Measurements from ENCODE around the gene TPH2.

TPH2 gene

GRCh38 chr12:72030277-72030676 is 91.6 kb downstream of the TPH2 start:
- no peaks in the 10 kb centered on the region for H3K36me3 ChIP-seq (ENCODE audit: control insufficient read depth in 2 of 2, insufficient read depth in 2 of 2, low read length in 2 of 2)
- H3K27ac ChIP-seq (ENCODE audit: low read length) = no peak overlapping the region
- no peaks in the 10 kb centered on the region for H3K9me3 ChIP-seq (ENCODE audit: control insufficient read depth in 2 of 2, low read length in 2 of 2)

DNA sequence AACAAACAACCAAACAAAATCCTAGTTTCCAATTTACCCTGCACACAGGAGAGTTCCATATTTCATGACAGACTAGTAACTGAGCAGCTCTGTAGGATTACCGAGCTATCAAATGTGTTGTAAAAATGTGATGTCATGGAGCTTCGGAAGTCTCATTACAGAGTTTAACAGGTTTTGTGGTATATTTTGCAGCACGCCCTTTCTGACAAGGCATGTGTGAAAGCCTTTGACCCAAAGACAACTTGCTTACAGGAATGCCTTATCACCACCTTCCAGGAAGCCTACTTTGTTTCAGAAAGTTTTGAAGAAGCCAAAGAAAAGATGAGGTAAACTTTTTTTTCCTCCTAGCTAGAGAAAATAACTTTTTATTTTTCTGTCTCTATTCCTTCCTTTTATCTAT is 92.4 kb downstream of the TPH2 start:
- Histone ChIP-seq H3K36me3 (ENCODE audit: control insufficient read depth in 2 of 2, insufficient read depth in 2 of 2, low read length in 2 of 2) (no peaks in the 10 kb centered on the region), H3K4me3 (ENCODE audit: low read length in 2 of 2) (no peak overlapping the region), H3K27ac (ENCODE audit: low read length) (no peak overlapping the region), H3K4me1 (ENCODE audit: control insufficient read depth, insufficient read depth, low read length) (no peaks in the 10 kb centered on the region), H3K27me3 (ENCODE audit: control insufficient read depth in 1 of 2, insufficient read depth in 2 of 2, low read length in 2 of 2) (no peaks in the 10 kb centered on the region), H3K9ac (ENCODE audit: low read length in 2 of 2) (no peak overlapping the region), H3K9me3 (ENCODE audit: control insufficient read depth in 2 of 2, low read length in 2 of 2) (no peaks in the 10 kb centered on the region)

More at GRCh38 chr12:72030277-72030676, 91.6 kb downstream of the TPH2 start:
- Histone ChIP-seq H3K9ac (ENCODE audit: low read length in 2 of 2) (no peak overlapping the region), H3K27me3 (ENCODE audit: control insufficient read depth in 1 of 2, insufficient read depth in 2 of 2, low read length in 2 of 2) (no peaks in the 10 kb centered on the region), H3K4me1 (ENCODE audit: control insufficient read depth, insufficient read depth, low read length) (no peaks in the 10 kb centered on the region), H3K4me3 (ENCODE audit: low read length in 2 of 2) (no peak overlapping the region)

DNA sequence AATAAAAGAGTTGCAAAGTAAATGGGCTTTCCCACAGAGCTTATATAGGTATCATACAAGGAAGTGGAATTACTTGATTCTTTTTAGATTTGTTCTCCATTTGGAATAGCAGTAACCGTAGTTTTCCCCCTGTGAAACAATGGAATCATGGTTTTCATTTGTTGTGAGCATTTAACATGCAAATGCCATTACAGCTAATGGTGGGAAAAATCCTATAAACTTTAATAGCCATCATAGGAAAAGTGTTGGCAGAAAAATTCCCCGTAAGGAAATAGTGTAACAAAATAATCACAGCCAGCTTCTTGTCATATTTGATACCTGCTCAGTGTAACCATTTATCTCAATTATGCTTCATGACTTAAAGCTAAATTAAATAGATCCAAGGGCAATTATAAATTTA is 95.3 kb downstream of the TPH2 start:
- Histone ChIP-seq H3K36me3 (ENCODE audit: control insufficient read depth in 2 of 2, insufficient read depth in 2 of 2, low read length in 2 of 2) (no peaks in the 10 kb centered on the region), H3K9ac (ENCODE audit: low read length in 2 of 2) (no peak overlapping the region), H3K27me3 (ENCODE audit: control insufficient read depth in 1 of 2, insufficient read depth in 2 of 2, low read length in 2 of 2) (no peaks in the 10 kb centered on the region), H3K27ac (ENCODE audit: low read length) (no peak overlapping the region), H3K4me3 (ENCODE audit: low read length in 2 of 2) (no peak overlapping the region), H3K9me3 (ENCODE audit: control insufficient read depth in 2 of 2, low read length in 2 of 2) (no peaks in the 10 kb centered on the region), H3K4me1 (ENCODE audit: control insufficient read depth, insufficient read depth, low read length) (no peaks in the 10 kb centered on the region)

GRCh38 chr12:72035625-72036024 is 97.0 kb downstream of the TPH2 start:
- Histone ChIP-seq H3K4me3 (ENCODE audit: low read length in 2 of 2) (no peak overlapping the region), H3K4me1 (ENCODE audit: control insufficient read depth, insufficient read depth, low read length) (no peaks in the 10 kb centered on the region), H3K9me3 (ENCODE audit: control insufficient read depth in 2 of 2, low read length in 2 of 2) (no peaks in the 10 kb centered on the region), H3K9ac (ENCODE audit: low read length in 2 of 2) (no peak overlapping the region), H3K36me3 (ENCODE audit: control insufficient read depth in 2 of 2, insufficient read depth in 2 of 2, low read length in 2 of 2) (no peaks in the 10 kb centered on the region), H3K27ac (ENCODE audit: low read length) (no peak overlapping the region), H3K27me3 (ENCODE audit: control insufficient read depth in 1 of 2, insufficient read depth in 2 of 2, low read length in 2 of 2) (no peaks in the 10 kb centered on the region)

- Histone ChIP-seq H3K9me3 (ENCODE audit: control insufficient read depth in 2 of 2, low read length in 2 of 2) (no peaks in the 10 kb centered on the region), H3K36me3 (ENCODE audit: control insufficient read depth in 2 of 2, insufficient read depth in 2 of 2, low read length in 2 of 2) (no peaks in the 10 kb centered on the region), H3K27me3 (ENCODE audit: control insufficient read depth in 1 of 2, insufficient read depth in 2 of 2, low read length in 2 of 2) (no peaks in the 10 kb centered on the region), H3K9ac (ENCODE audit: low read length in 2 of 2) (no peak overlapping the region), H3K27ac (ENCODE audit: low read length) (no peak overlapping the region), H3K4me1 (ENCODE audit: control insufficient read depth, insufficient read depth, low read length) (no peaks in the 10 kb centered on the region), H3K4me3 (ENCODE audit: low read length in 2 of 2) (no peak overlapping the region)
Measured at GRCh38 chr12:72036393-72036792, 97.7 kb downstream of the TPH2 start.

- H3K36me3 ChIP-seq (ENCODE audit: control insufficient read depth in 2 of 2, insufficient read depth in 2 of 2, low read length in 2 of 2) = no peaks in the 10 kb centered on the region
Measured at GRCh38 chr12:72037006-72037795, 98.6 kb downstream of the TPH2 start.

DNA sequence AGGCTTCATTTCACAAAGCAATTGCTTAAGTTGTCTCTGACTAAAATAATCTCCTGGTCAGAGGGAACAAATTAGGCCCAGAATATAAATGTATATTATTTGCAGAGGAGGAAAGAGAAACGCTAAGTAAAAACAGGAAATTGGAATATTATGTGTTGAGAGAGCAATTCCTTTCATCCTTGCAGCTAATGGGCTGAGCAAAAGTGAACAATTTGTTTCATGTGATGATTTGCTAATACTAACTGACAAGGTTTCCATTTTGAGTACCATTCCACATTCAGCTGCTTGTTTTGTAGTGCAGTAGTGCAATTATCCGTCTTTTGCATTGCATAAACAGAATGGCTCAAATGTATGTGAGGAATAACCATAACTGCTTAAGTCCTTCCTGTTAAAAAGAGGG is 103.2 kb downstream of the TPH2 start:
- Histone ChIP-seq H3K27me3 (ENCODE audit: control insufficient read depth in 1 of 2, insufficient read depth in 2 of 2, low read length in 2 of 2) (no peaks in the 10 kb centered on the region), H3K4me3 (ENCODE audit: low read length in 2 of 2) (no peak overlapping the region), H3K36me3 (ENCODE audit: control insufficient read depth in 2 of 2, insufficient read depth in 2 of 2, low read length in 2 of 2) (no peaks in the 10 kb centered on the region), H3K9me3 (ENCODE audit: control insufficient read depth in 2 of 2, low read length in 2 of 2) (no peaks in the 10 kb centered on the region), H3K27ac (ENCODE audit: low read length) (no peak overlapping the region), H3K4me1 (ENCODE audit: control insufficient read depth, insufficient read depth, low read length) (no peaks in the 10 kb centered on the region), H3K9ac (ENCODE audit: low read length in 2 of 2) (no peak overlapping the region)

More at GRCh38 chr12:72037006-72037795, 98.6 kb downstream of the TPH2 start:
- H3K9me3 ChIP-seq (ENCODE audit: control insufficient read depth in 2 of 2, low read length in 2 of 2) = no peaks in the 10 kb centered on the region
- no peak overlapping the region for H3K4me3 ChIP-seq (ENCODE audit: low read length in 2 of 2)
- no peaks in the 10 kb centered on the region for H3K27me3 ChIP-seq (ENCODE audit: control insufficient read depth in 1 of 2, insufficient read depth in 2 of 2, low read length in 2 of 2)
- H3K9ac ChIP-seq (ENCODE audit: low read length in 2 of 2) = no peak overlapping the region
- no peaks in the 10 kb centered on the region for H3K4me1 ChIP-seq (ENCODE audit: control insufficient read depth, insufficient read depth, low read length)
- no peak overlapping the region for H3K27ac ChIP-seq (ENCODE audit: low read length)

GRCh38 chr12:72053604-72054003 is 115.0 kb downstream of the TPH2 start:
- Histone ChIP-seq H3K9ac (ENCODE audit: low read length in 2 of 2) (no peak overlapping the region), H3K4me3 (ENCODE audit: low read length in 2 of 2) (no peak overlapping the region), H3K36me3 (ENCODE audit: control insufficient read depth in 2 of 2, insufficient read depth in 2 of 2, low read length in 2 of 2) (no peaks in the 10 kb centered on the region), H3K4me1 (ENCODE audit: control insufficient read depth, insufficient read depth, low read length) (no peaks in the 10 kb centered on the region), H3K9me3 (ENCODE audit: control insufficient read depth in 2 of 2, low read length in 2 of 2) (no peaks in the 10 kb centered on the region), H3K27me3 (ENCODE audit: control insufficient read depth in 1 of 2, insufficient read depth in 2 of 2, low read length in 2 of 2) (no peaks in the 10 kb centered on the region), H3K27ac (ENCODE audit: low read length) (no peak overlapping the region)

DNA sequence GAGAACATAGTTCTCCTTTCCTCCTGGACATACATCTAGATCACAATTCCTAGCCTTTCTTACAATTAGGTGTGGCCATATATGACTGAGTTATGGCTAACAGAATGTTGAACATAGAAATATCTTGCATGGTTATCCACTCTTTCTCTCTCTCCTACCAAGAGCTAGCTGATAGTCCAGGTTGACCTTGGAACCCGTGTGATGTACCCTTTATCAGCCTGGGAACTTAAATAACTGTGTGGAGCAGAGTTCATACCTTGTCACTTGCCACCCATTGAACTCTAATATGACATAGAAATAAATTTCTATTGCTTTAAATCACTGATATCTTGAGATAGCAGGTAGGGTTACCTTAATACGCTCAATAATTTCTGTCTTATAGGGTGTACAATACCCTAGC is 115.9 kb downstream of the TPH2 start:
- no peaks in the 10 kb centered on the region for H3K4me1 ChIP-seq (ENCODE audit: control insufficient read depth, insufficient read depth, low read length)
- H3K4me3 ChIP-seq (ENCODE audit: low read length in 2 of 2) = no peak overlapping the region
- H3K36me3 ChIP-seq (ENCODE audit: control insufficient read depth in 2 of 2, insufficient read depth in 2 of 2, low read length in 2 of 2) = no peaks in the 10 kb centered on the region
- H3K9ac ChIP-seq (ENCODE audit: low read length in 2 of 2) = no peak overlapping the region
- no peaks in the 10 kb centered on the region for H3K27me3 ChIP-seq (ENCODE audit: control insufficient read depth in 1 of 2, insufficient read depth in 2 of 2, low read length in 2 of 2)
- H3K9me3 ChIP-seq (ENCODE audit: control insufficient read depth in 2 of 2, low read length in 2 of 2) = no peaks in the 10 kb centered on the region
- H3K27ac ChIP-seq (ENCODE audit: low read length) = no peak overlapping the region

DNA sequence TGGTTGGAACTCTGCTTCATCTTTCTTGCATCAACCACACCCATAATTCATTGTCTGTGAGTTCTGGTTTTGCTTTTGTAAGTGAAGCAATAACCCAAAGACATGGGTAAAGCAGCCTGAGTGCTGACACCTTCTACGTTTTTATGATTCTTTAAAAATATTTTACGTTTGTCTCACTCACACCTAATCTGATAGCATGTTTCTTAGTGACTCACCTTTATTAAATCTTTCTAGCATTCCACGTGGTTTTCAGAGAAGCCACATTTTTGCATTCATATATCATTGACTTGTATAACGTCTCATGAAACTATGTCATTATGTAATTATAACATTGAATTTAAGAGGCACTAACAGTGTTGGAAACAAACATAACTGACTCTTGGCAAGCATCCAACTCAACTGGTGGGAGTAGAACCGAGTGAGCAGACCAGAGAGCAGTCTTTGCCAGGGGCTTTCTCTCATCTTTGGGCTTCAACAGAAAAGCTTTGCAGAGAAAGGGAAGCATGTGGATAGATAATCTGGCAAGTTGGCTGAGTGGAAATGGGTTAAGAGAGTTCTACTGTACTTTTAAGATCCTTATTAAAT is 118.8 kb downstream of the TPH2 start:
- Histone ChIP-seq H3K9me3 (ENCODE audit: control insufficient read depth in 2 of 2, low read length in 2 of 2) (no peaks in the 10 kb centered on the region), H3K4me3 (ENCODE audit: low read length in 2 of 2) (no peak overlapping the region), H3K27me3 (ENCODE audit: control insufficient read depth in 1 of 2, insufficient read depth in 2 of 2, low read length in 2 of 2) (no peaks in the 10 kb centered on the region), H3K27ac (ENCODE audit: low read length) (no peak overlapping the region), H3K9ac (ENCODE audit: low read length in 2 of 2) (no peak overlapping the region), H3K4me1 (ENCODE audit: control insufficient read depth, insufficient read depth, low read length) (no peaks in the 10 kb centered on the region), H3K36me3 (ENCODE audit: control insufficient read depth in 2 of 2, insufficient read depth in 2 of 2, low read length in 2 of 2) (no peaks in the 10 kb centered on the region)

GRCh38 chr12:72063073-72063472 is 124.4 kb downstream of the TPH2 start:
- Histone ChIP-seq H3K9ac (ENCODE audit: low read length in 2 of 2) (no peak overlapping the region), H3K27ac (ENCODE audit: low read length) (no peak overlapping the region), H3K9me3 (ENCODE audit: control insufficient read depth in 2 of 2, low read length in 2 of 2) (no peaks in the 10 kb centered on the region), H3K27me3 (ENCODE audit: control insufficient read depth in 1 of 2, insufficient read depth in 2 of 2, low read length in 2 of 2) (no peaks in the 10 kb centered on the region), H3K36me3 (ENCODE audit: control insufficient read depth in 2 of 2, insufficient read depth in 2 of 2, low read length in 2 of 2) (no peaks in the 10 kb centered on the region), H3K4me3 (ENCODE audit: low read length in 2 of 2) (no peak overlapping the region), H3K4me1 (ENCODE audit: control insufficient read depth, insufficient read depth, low read length) (no peaks in the 10 kb centered on the region)

Measured in stomach smooth muscle (tissue), 2 donors.